Pulmonary artery endothelial cell (primary cell): Measurements from ENCODE around the gene LAMA3. TPM values are rescaled to one million over a fixed set of nuclear protein-coding genes. Genes with fewer than 3 reads are reported as not detected.

Experiments
- DNase-seq: peaks from one replicate; pipeline ENCODE4 v3.0.0-alpha.2; 2011; ENCODE audit warnings: low read depth, low spot score
- total RNA-seq: library from RNA; depleted of rRNA; stranded (reverse); fragments of >200 nt; gene quantifications from 2 replicates; pipeline ENCODE4 v1.2.3, GENCODE V29; 2014

The LAMA3 gene
- total RNA-seq, result 4.7 and 5.5 TPM in 2 replicates

- DNase-seq, result no peak
Observed at GRCh38 chr18:23689031-23689615, at the start of gene LAMA3. TSS of gene LAMA3 (plus strand) at chr18:23689453. CDS start at chr18:23689684, 231 bp downstream.

GRCh38 chr18:23640052-23640451 is 49.2 kb upstream of the LAMA3 start:
- no peak for DNase-seq

GRCh38 chr18:23641143-23641720 is 48.0 kb upstream of the LAMA3 start:
- DNase-seq, result no peak

GRCh38 chr18:23641937-23642666 is 47.2 kb upstream of the LAMA3 start:
- DNase-seq, result no peak

- DNase-seq, result no peak
Observed at GRCh38 chr18:23643815-23644490, 45.3 kb upstream of the LAMA3 start.

- DNase-seq, result no peak
Observed at GRCh38 chr18:23645568-23646175, 43.6 kb upstream of the LAMA3 start.

GRCh38 chr18:23646282-23646681 is 43.0 kb upstream of the LAMA3 start:
- no peak for DNase-seq

- DNase-seq, result no peak
Observed at GRCh38 chr18:23648456-23648855, 40.8 kb upstream of the LAMA3 start.

- no peak for DNase-seq
Observed at GRCh38 chr18:23648940-23649607, 40.2 kb upstream of the LAMA3 start.

- no peak for DNase-seq
Observed at GRCh38 chr18:23650968-23651927, 38.0 kb upstream of the LAMA3 start.

GRCh38 chr18:23652232-23652631 is 37.0 kb upstream of the LAMA3 start:
- no peak for DNase-seq

- no peak for DNase-seq
Observed at GRCh38 chr18:23658285-23658684, 31.0 kb upstream of the LAMA3 start.

GRCh38 chr18:23661735-23662308 is 27.4 kb upstream of the LAMA3 start:
- no peak for DNase-seq

GRCh38 chr18:23662309-23663263 is 26.7 kb upstream of the LAMA3 start, which contains the start of gene ANKRD29:
TSS of gene ANKRD29 (minus strand) at chr18:23662911. CDS start at chr18:23662730, 181 bp downstream.
- DNase-seq, result no peak

GRCh38 chr18:23664674-23665073 is 24.6 kb upstream of the LAMA3 start:
- DNase-seq, result no peak

- no peak for DNase-seq
Observed at GRCh38 chr18:23667114-23667513, 22.1 kb upstream of the LAMA3 start.

GRCh38 chr18:23668731-23669130 is 20.5 kb upstream of the LAMA3 start:
- no peak for DNase-seq

- DNase-seq, result no peak
Observed at GRCh38 chr18:23669202-23669766, 20.0 kb upstream of the LAMA3 start.
